Lower lobe of right lung (tissue), 2 donors: Measurements from ENCODE around the gene CDADC1. TPM values are rescaled to one million over a fixed set of nuclear protein-coding genes. Genes with fewer than 3 reads are reported as not detected.

Experiments used
- ATAC-seq, 2 donors: fragments of 200-7000 bp; cut with Tn5 transposase; one replicate each; pipeline ENCODE4 v1.9.1; 2020 to 2022; ENCODE audit warnings: mild to moderate bottlenecking in 2 of 2, moderate library complexity in 2 of 2
- DNase-seq: peaks from one replicate; pipeline ENCODE4 v3.0.0-alpha.2; 2020
- H3K27ac ChIP-seq: fragments of 200-600 bp; one replicate; pipeline ENCODE4 v1.8.0; 2022
- H3K27me3 ChIP-seq: fragments of 200-600 bp; one replicate; pipeline ENCODE4 v1.8.0; 2022; ENCODE audit warnings: low read depth
- H3K36me3 ChIP-seq: fragments of 200-600 bp; one replicate; pipeline ENCODE4 v1.8.0; 2022; ENCODE audit warnings: mild to moderate bottlenecking
- H3K4me1 ChIP-seq: fragments of 200-600 bp; one replicate; pipeline ENCODE4 v1.8.0; 2022
- H3K4me3 ChIP-seq: fragments of 200-600 bp; one replicate; pipeline ENCODE4 v1.8.0; 2022; ENCODE audit warnings: mild to moderate bottlenecking
- H3K9me3 ChIP-seq: fragments of 200-600 bp; one replicate; pipeline ENCODE4 v1.8.0; 2022
- intact Hi-C: fragments of 100-400 bp; cut with DNase I; formaldehyde crosslinking; loops from one replicate; pipeline ENCODE4 v1.11.0; 2022
- total RNA-seq: library from RNA; stranded (reverse); fragmentation: NEBNext Ultra II Directional; extraction: Animal tissue kit (Norgen Biotek cat#: 25700); gene quantifications from one replicate; pipeline ENCODE4 v1.2.1, GENCODE V29; 2021
- TF ChIP-seq, protein P1 (sequence below): fragments of 200-600 bp; IDR thresholded peaks from one replicate; pipeline ENCODE4 v1.8.0; 2022; ENCODE audit warnings: antibody characterized with exemption, mild to moderate bottlenecking
- donor health status: DM: no; HTN: yes; CAD: no; lungs with severe emphysema.

CDADC1 gene
- total RNA-seq, 1 donor from 2014 or later, result 7.9 TPM

DNA sequence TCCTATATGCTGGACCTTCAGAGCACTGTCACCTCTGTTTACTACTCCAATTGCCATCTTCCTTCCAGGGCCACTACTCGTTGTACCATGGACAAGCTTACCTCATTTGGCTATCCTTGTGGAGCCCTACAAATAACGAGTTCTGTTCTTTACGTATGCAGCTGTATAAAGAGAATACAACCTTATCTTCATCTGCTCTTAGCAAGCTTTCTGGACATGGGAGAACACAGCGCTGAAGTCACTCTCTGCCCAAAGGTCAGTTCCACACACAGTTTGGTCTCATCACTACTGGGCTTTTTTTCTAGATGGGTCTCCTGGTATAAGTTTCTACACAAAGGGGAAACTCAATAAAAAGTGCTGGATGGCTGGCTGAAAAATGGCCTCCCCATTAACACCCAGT, 88.9 kb downstream of the CDADC1 start:
- TF ChIP-seq, protein P1, sequence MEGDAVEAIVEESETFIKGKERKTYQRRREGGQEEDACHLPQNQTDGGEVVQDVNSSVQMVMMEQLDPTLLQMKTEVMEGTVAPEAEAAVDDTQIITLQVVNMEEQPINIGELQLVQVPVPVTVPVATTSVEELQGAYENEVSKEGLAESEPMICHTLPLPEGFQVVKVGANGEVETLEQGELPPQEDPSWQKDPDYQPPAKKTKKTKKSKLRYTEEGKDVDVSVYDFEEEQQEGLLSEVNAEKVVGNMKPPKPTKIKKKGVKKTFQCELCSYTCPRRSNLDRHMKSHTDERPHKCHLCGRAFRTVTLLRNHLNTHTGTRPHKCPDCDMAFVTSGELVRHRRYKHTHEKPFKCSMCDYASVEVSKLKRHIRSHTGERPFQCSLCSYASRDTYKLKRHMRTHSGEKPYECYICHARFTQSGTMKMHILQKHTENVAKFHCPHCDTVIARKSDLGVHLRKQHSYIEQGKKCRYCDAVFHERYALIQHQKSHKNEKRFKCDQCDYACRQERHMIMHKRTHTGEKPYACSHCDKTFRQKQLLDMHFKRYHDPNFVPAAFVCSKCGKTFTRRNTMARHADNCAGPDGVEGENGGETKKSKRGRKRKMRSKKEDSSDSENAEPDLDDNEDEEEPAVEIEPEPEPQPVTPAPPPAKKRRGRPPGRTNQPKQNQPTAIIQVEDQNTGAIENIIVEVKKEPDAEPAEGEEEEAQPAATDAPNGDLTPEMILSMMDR, result no peak
- Histone ChIP-seq H3K27ac (no peak overlapping the region), H3K4me3 (no peak overlapping the region), H3K36me3 (peaks cover 5% of the 10 kb centered on the region), H3K4me1 (no peaks in the 10 kb centered on the region), H3K27me3 (no peaks in the 10 kb centered on the region), H3K9me3 (no peaks in the 10 kb centered on the region)
- intact Hi-C loops, result no loop called here
- DNase-seq, result no peak
- no peak for ATAC-seq

DNA sequence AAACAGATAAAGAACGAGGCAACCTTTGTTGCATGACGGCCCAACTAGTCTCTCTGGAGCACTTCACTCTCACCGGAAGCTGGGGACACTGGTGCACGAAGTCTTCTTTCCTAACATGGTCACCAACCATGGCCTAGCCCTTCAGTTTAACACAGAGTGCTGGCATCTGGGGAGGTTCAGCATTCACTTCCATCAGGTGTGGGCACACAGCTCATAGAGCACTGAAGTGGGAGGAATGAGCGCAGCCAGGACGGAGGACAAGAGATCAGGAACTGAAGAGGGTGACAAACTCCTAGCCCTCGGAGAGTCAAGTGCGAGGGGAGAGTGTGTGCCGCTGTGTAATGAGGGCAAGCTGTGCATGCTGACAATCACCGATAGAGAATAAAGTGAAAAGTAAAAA, 92.4 kb downstream of the CDADC1 start:
- H3K36me3 ChIP-seq, result peaks cover 6% of the 10 kb centered on the region
- no peaks in the 10 kb centered on the region for H3K4me1 ChIP-seq
- H3K27me3 ChIP-seq, result no peaks in the 10 kb centered on the region
- no peaks in the 10 kb centered on the region for H3K9me3 ChIP-seq
- DNase-seq, result no peak
- no peak for ATAC-seq
- H3K4me3 ChIP-seq, result no peak overlapping the region
- intact Hi-C loops, result no loop called here
- no peak overlapping the region for H3K27ac ChIP-seq
- TF ChIP-seq, protein P1, result no peak

DNA sequence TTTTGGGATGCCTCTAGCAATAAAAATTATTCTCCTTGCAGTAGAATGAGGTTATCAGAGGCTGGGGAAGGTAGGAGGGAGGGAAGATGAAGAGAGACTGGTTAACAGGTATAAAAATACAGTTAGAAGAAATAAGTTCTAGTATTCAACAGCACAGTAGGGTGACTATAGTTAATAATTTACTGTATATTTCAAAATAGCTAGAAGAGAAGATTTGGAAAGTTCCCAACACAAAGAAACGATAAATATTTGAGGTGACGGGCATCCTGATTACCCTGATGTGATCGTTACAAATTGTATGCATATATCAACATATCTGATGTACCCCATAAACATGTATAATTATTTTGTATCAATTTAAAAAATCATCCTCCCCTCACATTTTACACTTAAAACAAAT, 93.8 kb downstream of the CDADC1 start:
- no peak overlapping the region for H3K27ac ChIP-seq
- no peak for DNase-seq
- no peaks in the 10 kb centered on the region for H3K27me3 ChIP-seq
- TF ChIP-seq, protein P1, result no peak
- no peaks in the 10 kb centered on the region for H3K4me1 ChIP-seq
- intact Hi-C loops, result no loop called here
- ATAC-seq, result no peak
- peaks cover 6% of the 10 kb centered on the region for H3K36me3 ChIP-seq
- no peak overlapping the region for H3K4me3 ChIP-seq
- no peaks in the 10 kb centered on the region for H3K9me3 ChIP-seq

DNA sequence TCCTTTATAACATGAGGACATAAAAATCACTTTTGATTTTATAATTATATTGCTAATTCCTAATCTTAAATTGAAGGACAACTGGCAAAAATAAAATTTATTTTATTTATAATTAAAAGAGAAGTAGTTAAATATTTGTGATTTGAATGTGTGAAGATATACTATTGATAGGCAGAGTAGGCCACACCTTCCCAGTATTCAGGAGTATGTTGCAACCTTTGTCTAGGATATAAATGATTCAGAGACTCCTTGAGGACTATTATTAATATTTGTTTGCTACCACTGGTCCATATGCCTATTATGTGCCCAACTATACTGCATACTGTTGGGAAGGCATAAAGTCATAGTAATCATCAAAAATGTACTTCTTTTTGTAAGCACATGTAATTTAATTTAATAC, 94.2 kb downstream of the CDADC1 start:
- no peaks in the 10 kb centered on the region for H3K9me3 ChIP-seq
- peaks cover 6% of the 10 kb centered on the region for H3K36me3 ChIP-seq
- no peak overlapping the region for H3K4me3 ChIP-seq
- H3K4me1 ChIP-seq, result no peaks in the 10 kb centered on the region
- no peak for DNase-seq
- no peak for ATAC-seq
- H3K27ac ChIP-seq, result no peak overlapping the region
- TF ChIP-seq, protein P1, result no peak
- H3K27me3 ChIP-seq, result no peaks in the 10 kb centered on the region
- intact Hi-C loops, result no loop called here

DNA sequence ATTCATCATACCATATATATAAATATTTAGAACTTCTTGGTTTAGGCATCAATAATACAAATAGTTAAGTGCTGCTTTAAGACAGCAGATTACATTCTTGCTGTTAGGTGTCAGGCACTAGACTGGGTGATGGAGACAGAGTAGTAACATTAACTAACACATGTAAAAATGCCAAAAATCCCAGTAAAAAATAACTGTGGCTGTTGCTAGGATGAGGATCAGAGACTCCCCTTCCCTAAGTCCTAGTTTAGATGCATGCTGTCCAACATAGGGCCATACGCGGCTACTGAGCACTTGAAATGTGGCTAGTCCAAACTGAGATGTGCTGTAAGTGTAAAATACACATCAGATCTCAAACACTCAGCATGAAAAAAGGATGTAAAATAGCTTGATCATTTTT, 94.7 kb downstream of the CDADC1 start:
- Histone ChIP-seq H3K4me3 (no peak overlapping the region), H3K9me3 (no peaks in the 10 kb centered on the region), H3K27ac (no peak overlapping the region), H3K27me3 (no peaks in the 10 kb centered on the region), H3K36me3 (peaks cover 6% of the 10 kb centered on the region), H3K4me1 (no peaks in the 10 kb centered on the region)
- intact Hi-C loops, result no loop called here
- DNase-seq (no peak), ATAC-seq (no peak)
- TF ChIP-seq, protein P1, result no peak

Other genes starting within 250 kb of the CDADC1 start
- not detected for gene MLNR, start 27.6 kb upstream of the CDADC1 start, total RNA-seq
- gene CAB39L, start 196.1 kb downstream of the CDADC1 start, total RNA-seq, result 13.4 TPM
- gene SETDB2, start 196.3 kb downstream of the CDADC1 start, total RNA-seq, result 21.1 TPM
- gene PHF11, start 248.0 kb downstream of the CDADC1 start, total RNA-seq, result 59.8 TPM